NCI-H460 (cell line): ENCODE results near the gene LYSMD4. TPM values are rescaled to one million over a fixed set of nuclear protein-coding genes. Genes with fewer than 3 reads are reported as not detected.

Source experiments
- DNase-seq: peaks from one replicate; pipeline ENCODE4 v3.0.0-alpha.2; 2016; ENCODE audit warnings: low read depth; ENCODE audit errors: extremely low read depth
- total RNA-seq: library from RNA; depleted of rRNA; stranded (reverse); fragments of >200 nt; shearing (Covaris generic); gene quantifications from 2 replicates; pipeline ENCODE4 v1.2.3, GENCODE V29; 2014

Gene LYSMD4
- total RNA-seq, 1 experiment from 2014 or later, result 4.5 TPM

- no peak for DNase-seq
Measured at GRCh38 chr15:99732124-99732750, 1.0 kb downstream of the LYSMD4 start.

GRCh38 chr15:99731336-99732123 is 1.7 kb downstream of the LYSMD4 start:
- no peak for DNase-seq

GRCh38 chr15:99729920-99730319 is 3.3 kb downstream of the LYSMD4 start:
- DNase-seq, result peak; percentile 24

GRCh38 chr15:99729327-99729726 is 3.9 kb downstream of the LYSMD4 start:
- DNase-seq, result no peak

GRCh38 chr15:99728916-99729315 is 4.3 kb downstream of the LYSMD4 start:
- no peak for DNase-seq

GRCh38 chr15:99727733-99728132 is 5.5 kb downstream of the LYSMD4 start:
- no peak for DNase-seq

GRCh38 chr15:99727330-99727729 is 5.9 kb downstream of the LYSMD4 start:
- DNase-seq, result no peak

GRCh38 chr15:99726333-99726732 is 6.9 kb downstream of the LYSMD4 start:
- no peak for DNase-seq

- DNase-seq, result no peak
Measured at GRCh38 chr15:99722406-99722805, 10.8 kb downstream of the LYSMD4 start.

GRCh38 chr15:99721896-99722295 is 11.3 kb downstream of the LYSMD4 start:
- DNase-seq, result no peak

GRCh38 chr15:99721104-99721778 is 12.0 kb downstream of the LYSMD4 start:
- DNase-seq, result no peak

- DNase-seq, result no peak
Measured at GRCh38 chr15:99720533-99720932, 12.7 kb downstream of the LYSMD4 start.

GRCh38 chr15:99719096-99719541 is 14.1 kb downstream of the LYSMD4 start:
- DNase-seq, result no peak

- no peak for DNase-seq
Measured at GRCh38 chr15:99718421-99718820, 14.8 kb downstream of the LYSMD4 start.

- no peak for DNase-seq
Measured at GRCh38 chr15:99717161-99718009, 15.9 kb downstream of the LYSMD4 start.

GRCh38 chr15:99716540-99717095 is 16.6 kb downstream of the LYSMD4 start:
- DNase-seq, result no peak

GRCh38 chr15:99712415-99712814 is 20.8 kb downstream of the LYSMD4 start:
- DNase-seq, result no peak

- no peak for DNase-seq
Measured at GRCh38 chr15:99711625-99712024, 21.6 kb downstream of the LYSMD4 start.

- DNase-seq, result no peak
Measured at GRCh38 chr15:99709243-99709986, 23.8 kb downstream of the LYSMD4 start.

GRCh38 chr15:99708563-99708962 is 24.7 kb downstream of the LYSMD4 start:
- DNase-seq, result peak; percentile 82
